ENCODE results near the gene PELI2.

Gene PELI2

DNA sequence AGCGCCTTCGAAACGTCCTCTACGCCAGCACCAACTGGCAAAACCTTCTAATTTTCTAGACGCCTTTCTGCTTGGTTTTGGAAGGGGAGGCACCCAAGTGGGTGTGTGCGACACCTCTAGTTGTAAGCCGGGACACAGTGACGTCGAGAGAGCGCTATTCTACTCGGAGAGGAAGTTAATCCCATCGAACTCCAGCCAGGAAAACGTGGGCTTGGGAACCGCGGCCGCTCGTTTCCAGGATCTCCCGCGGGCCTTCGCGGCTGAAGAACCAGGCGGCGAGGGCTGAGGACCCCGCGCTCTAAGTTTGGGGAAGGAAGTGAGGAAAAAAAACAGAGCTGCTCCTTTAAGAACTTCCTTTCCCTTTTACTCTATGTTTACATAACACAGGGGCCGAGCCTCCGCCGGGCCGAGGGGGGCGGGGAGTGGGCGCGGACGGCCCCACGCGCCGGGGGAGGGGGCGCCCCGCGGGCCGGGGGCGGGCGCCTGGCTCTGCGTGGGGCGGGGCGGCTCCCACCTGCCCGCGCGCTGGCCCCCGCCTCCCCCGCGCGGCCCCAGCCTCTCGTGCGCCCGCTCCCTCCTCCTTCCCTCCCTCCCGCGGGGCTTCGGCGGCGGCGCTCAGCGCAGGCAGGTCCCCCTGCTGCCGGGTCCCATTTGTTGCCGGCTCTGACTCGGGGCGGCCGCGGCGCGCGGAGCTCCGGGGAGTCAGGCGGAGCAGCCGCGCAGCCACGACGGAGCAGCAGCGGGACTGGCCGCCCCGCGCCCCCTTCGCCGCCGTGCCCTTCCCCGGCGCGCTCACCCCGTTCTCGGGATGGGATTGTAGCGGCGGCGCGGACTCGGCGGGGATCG lies at the start of gene PELI2:
TSS of gene PELI2 (plus strand) at position 647 of the 846 bp plus-strand sequence. CDS start 250 bp downstream, outside the sequence.
- Histone ChIP-seq H3K9ac (ENCODE audit: low read depth, low read length) (no peak within 1 kb of the TSS), H3K27me3 (ENCODE audit: control insufficient read depth, insufficient read depth, low read length) (peaks cover 25% of the 10 kb centered on the region), H3K9me3 (ENCODE audit: control insufficient read depth, insufficient read depth, low read length) (no peaks in the 10 kb centered on the region), H3K4me1 (ENCODE audit: control insufficient read depth, insufficient read depth, low read length) (peaks cover 9% of the 10 kb centered on the region), H3K4me3 (ENCODE audit: low read depth, low read length) (peak within 1 kb of the TSS; percentile 78), H3K36me3 (ENCODE audit: control insufficient read depth, insufficient read depth, low read length) (no peaks in the 10 kb centered on the region)

DNA sequence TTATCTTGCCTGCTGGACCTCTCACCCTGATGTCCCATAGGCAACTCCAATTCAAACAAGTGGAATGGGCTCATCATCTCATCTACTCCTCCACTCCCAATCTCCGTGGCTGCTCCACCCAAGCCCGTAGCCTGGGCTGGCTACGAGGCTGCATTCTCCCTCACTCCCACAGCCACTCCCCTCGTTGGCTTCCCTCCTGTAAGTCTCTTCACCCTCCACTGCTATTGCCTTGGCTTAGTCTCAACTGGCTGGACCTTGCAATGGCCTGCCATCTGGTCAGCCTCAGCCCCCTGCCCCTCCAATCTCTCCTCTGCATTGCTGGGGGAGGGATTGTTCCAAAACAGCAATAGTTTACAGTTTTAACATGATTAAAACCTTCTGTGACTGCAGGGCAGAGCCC lies 44.4 kb upstream of the PELI2 start:
- no peak overlapping the region for H3K9ac ChIP-seq (ENCODE audit: low read depth, low read length)
- no peaks in the 10 kb centered on the region for H3K27me3 ChIP-seq (ENCODE audit: control insufficient read depth, insufficient read depth, low read length)
- H3K4me1 ChIP-seq (ENCODE audit: control insufficient read depth, insufficient read depth, low read length) = no peaks in the 10 kb centered on the region
- H3K36me3 ChIP-seq (ENCODE audit: control insufficient read depth, insufficient read depth, low read length) = no peaks in the 10 kb centered on the region
- H3K9me3 ChIP-seq (ENCODE audit: control insufficient read depth, insufficient read depth, low read length) = no peaks in the 10 kb centered on the region
- no peak overlapping the region for H3K4me3 ChIP-seq (ENCODE audit: low read depth, low read length)

DNA sequence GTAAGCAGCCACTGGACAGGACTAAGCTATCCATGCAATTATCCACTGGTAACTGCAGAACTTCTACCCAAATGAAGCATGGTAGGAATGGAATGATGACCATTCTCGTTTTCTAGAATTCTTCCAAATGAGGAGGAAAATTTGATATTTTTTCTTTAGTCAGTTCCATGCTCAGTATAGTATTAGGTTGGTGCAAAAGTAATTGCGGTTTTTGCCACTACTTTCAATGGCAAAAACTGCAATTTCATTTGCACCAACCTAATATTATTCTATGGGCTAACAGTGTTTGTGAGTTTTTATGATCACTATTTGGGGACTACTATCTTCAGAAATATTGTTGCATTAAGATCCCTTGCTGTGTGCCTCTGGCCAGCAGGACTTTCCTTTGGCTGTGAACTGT lies 42.9 kb upstream of the PELI2 start:
- no peaks in the 10 kb centered on the region for H3K27me3 ChIP-seq (ENCODE audit: control insufficient read depth, insufficient read depth, low read length)
- H3K4me1 ChIP-seq (ENCODE audit: control insufficient read depth, insufficient read depth, low read length) = no peaks in the 10 kb centered on the region

DNA sequence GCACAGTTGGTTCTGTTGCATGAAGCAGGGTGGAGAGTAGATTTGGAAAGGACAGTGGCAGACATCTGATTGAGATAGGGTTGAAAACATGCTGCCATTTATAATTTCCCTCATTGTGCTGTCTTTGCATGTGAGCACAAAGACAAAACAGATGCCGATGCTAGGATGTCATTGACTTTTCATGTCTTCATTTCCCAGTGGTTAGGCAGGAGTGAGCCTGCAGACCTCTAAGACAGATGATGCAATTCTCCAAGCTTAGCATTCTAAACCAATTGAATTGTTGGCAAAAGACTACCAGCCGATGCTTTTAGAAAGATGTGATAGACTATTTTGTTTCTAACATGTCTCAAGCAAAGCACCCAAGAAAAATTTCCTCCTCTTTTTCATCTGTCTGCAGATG lies 37.1 kb upstream of the PELI2 start:
- H3K4me3 ChIP-seq (ENCODE audit: low read depth, low read length) = no peak overlapping the region
- no peaks in the 10 kb centered on the region for H3K4me1 ChIP-seq (ENCODE audit: control insufficient read depth, insufficient read depth, low read length)

More for the DNA sequence above, 42.9 kb upstream of the PELI2 start:
- Histone ChIP-seq H3K4me3 (ENCODE audit: low read depth, low read length) (no peak overlapping the region), H3K9me3 (ENCODE audit: control insufficient read depth, insufficient read depth, low read length) (no peaks in the 10 kb centered on the region), H3K36me3 (ENCODE audit: control insufficient read depth, insufficient read depth, low read length) (no peaks in the 10 kb centered on the region), H3K9ac (ENCODE audit: low read depth, low read length) (no peak overlapping the region)

DNA sequence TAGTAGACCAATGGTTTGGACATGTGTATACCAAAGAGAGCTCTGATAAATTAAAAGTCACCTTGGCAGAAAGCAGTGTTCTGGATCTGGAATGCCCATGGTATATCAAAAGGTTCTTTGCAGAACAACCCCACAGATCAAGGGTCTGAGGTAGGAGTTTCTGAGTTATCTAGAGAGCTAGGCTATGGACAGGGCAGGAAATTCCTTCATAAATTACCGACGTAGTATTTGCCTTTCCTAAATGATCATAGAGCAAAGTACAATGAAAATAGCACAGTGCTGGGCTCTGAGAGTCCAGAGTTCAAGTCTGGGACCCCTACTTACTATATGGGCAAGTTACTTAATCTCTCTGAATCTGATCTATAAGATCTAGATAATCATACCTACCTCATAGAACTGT lies 35.3 kb upstream of the PELI2 start:
- H3K9ac ChIP-seq (ENCODE audit: low read depth, low read length) = no peak overlapping the region
- H3K4me1 ChIP-seq (ENCODE audit: control insufficient read depth, insufficient read depth, low read length) = no peaks in the 10 kb centered on the region
- H3K36me3 ChIP-seq (ENCODE audit: control insufficient read depth, insufficient read depth, low read length) = no peaks in the 10 kb centered on the region
- H3K4me3 ChIP-seq (ENCODE audit: low read depth, low read length) = no peak overlapping the region
- no peaks in the 10 kb centered on the region for H3K9me3 ChIP-seq (ENCODE audit: control insufficient read depth, insufficient read depth, low read length)
- no peaks in the 10 kb centered on the region for H3K27me3 ChIP-seq (ENCODE audit: control insufficient read depth, insufficient read depth, low read length)

More for the DNA sequence above, 37.1 kb upstream of the PELI2 start:
- Histone ChIP-seq H3K27me3 (ENCODE audit: control insufficient read depth, insufficient read depth, low read length) (no peaks in the 10 kb centered on the region), H3K9me3 (ENCODE audit: control insufficient read depth, insufficient read depth, low read length) (no peaks in the 10 kb centered on the region), H3K9ac (ENCODE audit: low read depth, low read length) (no peak overlapping the region), H3K36me3 (ENCODE audit: control insufficient read depth, insufficient read depth, low read length) (no peaks in the 10 kb centered on the region)

DNA sequence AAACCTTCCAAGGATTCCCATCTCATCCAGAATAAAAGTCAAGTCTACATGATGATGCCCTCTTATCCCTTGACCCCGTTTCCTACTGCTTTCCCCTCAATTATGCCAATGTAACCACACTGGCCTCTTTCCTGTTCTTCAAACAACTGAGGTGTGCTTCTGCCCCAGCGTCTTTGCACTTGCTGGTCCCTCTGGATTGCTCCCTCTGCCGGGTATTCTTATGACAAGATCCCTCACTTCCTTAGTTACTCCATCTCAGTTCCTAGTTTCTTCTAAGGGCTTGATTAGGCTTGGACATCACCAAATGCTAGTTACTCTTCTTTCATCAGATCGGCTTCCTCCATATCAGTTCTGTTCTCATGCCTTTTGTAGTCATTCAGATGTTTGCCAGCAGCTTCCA lies 32.7 kb upstream of the PELI2 start:
- no peaks in the 10 kb centered on the region for H3K9me3 ChIP-seq (ENCODE audit: control insufficient read depth, insufficient read depth, low read length)
- peaks cover 11% of the 10 kb centered on the region for H3K4me1 ChIP-seq (ENCODE audit: control insufficient read depth, insufficient read depth, low read length)
- H3K9ac ChIP-seq (ENCODE audit: low read depth, low read length) = no peak overlapping the region
- H3K27me3 ChIP-seq (ENCODE audit: control insufficient read depth, insufficient read depth, low read length) = no peaks in the 10 kb centered on the region
- no peaks in the 10 kb centered on the region for H3K36me3 ChIP-seq (ENCODE audit: control insufficient read depth, insufficient read depth, low read length)
- H3K4me3 ChIP-seq (ENCODE audit: low read depth, low read length) = no peak overlapping the region

- Histone ChIP-seq H3K27me3 (ENCODE audit: control insufficient read depth, insufficient read depth, low read length) (no peaks in the 10 kb centered on the region), H3K4me1 (ENCODE audit: control insufficient read depth, insufficient read depth, low read length) (peaks cover 11% of the 10 kb centered on the region), H3K36me3 (ENCODE audit: control insufficient read depth, insufficient read depth, low read length) (no peaks in the 10 kb centered on the region), H3K9ac (ENCODE audit: low read depth, low read length) (no peak overlapping the region), H3K9me3 (ENCODE audit: control insufficient read depth, insufficient read depth, low read length) (no peaks in the 10 kb centered on the region), H3K4me3 (ENCODE audit: low read depth, low read length) (no peak overlapping the region)
Observed at GRCh38 chr14:56087671-56088471, 30.3 kb upstream of the PELI2 start.

DNA sequence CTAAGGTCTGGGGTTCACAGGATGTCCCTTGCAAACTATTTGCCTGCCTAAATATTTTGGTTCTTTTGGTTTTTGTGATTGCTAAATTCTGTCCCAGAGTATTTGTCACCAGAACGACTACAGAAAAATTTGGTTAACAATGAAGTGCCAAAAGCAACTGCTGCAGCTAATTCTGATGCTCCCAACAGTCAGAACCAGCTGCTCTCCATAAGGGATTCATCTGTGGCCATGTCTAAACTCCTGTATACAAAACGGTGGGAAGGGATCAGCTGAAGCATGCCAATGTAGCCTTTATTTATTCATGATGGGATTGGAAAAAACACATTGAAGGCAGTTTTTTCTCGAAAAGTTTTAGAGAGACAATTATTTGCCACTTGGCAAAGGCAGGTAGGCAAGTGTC lies 29.3 kb upstream of the PELI2 start:
- Histone ChIP-seq H3K9ac (ENCODE audit: low read depth, low read length) (no peak overlapping the region), H3K4me3 (ENCODE audit: low read depth, low read length) (no peak overlapping the region), H3K4me1 (ENCODE audit: control insufficient read depth, insufficient read depth, low read length) (peaks cover 11% of the 10 kb centered on the region), H3K9me3 (ENCODE audit: control insufficient read depth, insufficient read depth, low read length) (no peaks in the 10 kb centered on the region), H3K36me3 (ENCODE audit: control insufficient read depth, insufficient read depth, low read length) (no peaks in the 10 kb centered on the region), H3K27me3 (ENCODE audit: control insufficient read depth, insufficient read depth, low read length) (no peaks in the 10 kb centered on the region)

GRCh38 chr14:56092763-56093162 lies 25.4 kb upstream of the PELI2 start:
- Histone ChIP-seq H3K9ac (ENCODE audit: low read depth, low read length) (no peak overlapping the region), H3K4me3 (ENCODE audit: low read depth, low read length) (no peak overlapping the region), H3K36me3 (ENCODE audit: control insufficient read depth, insufficient read depth, low read length) (no peaks in the 10 kb centered on the region), H3K27me3 (ENCODE audit: control insufficient read depth, insufficient read depth, low read length) (no peaks in the 10 kb centered on the region), H3K9me3 (ENCODE audit: control insufficient read depth, insufficient read depth, low read length) (no peaks in the 10 kb centered on the region), H3K4me1 (ENCODE audit: control insufficient read depth, insufficient read depth, low read length) (peaks cover 11% of the 10 kb centered on the region)

DNA sequence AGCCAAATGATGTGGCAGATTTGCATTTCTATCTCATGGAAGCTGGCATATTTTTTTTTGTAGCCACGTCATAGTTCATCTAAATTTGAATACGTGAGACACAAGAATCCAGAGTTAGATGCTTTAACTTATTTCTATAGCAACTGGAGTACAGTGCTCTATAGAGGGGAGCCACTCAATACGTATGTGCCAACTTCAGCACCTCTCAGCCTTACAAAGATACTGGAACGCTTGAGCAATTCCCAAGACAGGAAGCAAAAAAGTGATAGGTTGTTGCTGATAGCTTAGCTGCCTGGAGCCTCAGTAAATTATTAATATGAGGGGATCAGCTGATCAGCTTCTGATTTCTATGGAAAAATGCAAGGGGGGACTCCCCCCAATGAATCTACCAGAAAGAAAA lies 24.1 kb upstream of the PELI2 start:
- no peak overlapping the region for H3K4me3 ChIP-seq (ENCODE audit: low read depth, low read length)
- H3K36me3 ChIP-seq (ENCODE audit: control insufficient read depth, insufficient read depth, low read length) = no peaks in the 10 kb centered on the region
- H3K9me3 ChIP-seq (ENCODE audit: control insufficient read depth, insufficient read depth, low read length) = no peaks in the 10 kb centered on the region

GRCh38 chr14:56098021-56098420 lies 20.2 kb upstream of the PELI2 start:
- no peaks in the 10 kb centered on the region for H3K27me3 ChIP-seq (ENCODE audit: control insufficient read depth, insufficient read depth, low read length)

More for the DNA sequence above, 24.1 kb upstream of the PELI2 start:
- H3K9ac ChIP-seq (ENCODE audit: low read depth, low read length) = no peak overlapping the region
- no peaks in the 10 kb centered on the region for H3K4me1 ChIP-seq (ENCODE audit: control insufficient read depth, insufficient read depth, low read length)
- no peaks in the 10 kb centered on the region for H3K27me3 ChIP-seq (ENCODE audit: control insufficient read depth, insufficient read depth, low read length)

More at GRCh38 chr14:56098021-56098420, 20.2 kb upstream of the PELI2 start:
- no peak overlapping the region for H3K4me3 ChIP-seq (ENCODE audit: low read depth, low read length)
- no peaks in the 10 kb centered on the region for H3K36me3 ChIP-seq (ENCODE audit: control insufficient read depth, insufficient read depth, low read length)
- H3K9me3 ChIP-seq (ENCODE audit: control insufficient read depth, insufficient read depth, low read length) = no peaks in the 10 kb centered on the region
- H3K9ac ChIP-seq (ENCODE audit: low read depth, low read length) = no peak overlapping the region
- no peaks in the 10 kb centered on the region for H3K4me1 ChIP-seq (ENCODE audit: control insufficient read depth, insufficient read depth, low read length)

Measured in iPS-15b (cell line).